ENCODE results near the gene NCOA5. TPM values are rescaled to one million over a fixed set of nuclear protein-coding genes. Genes with fewer than 3 reads are reported as not detected.

The NCOA5 gene
- total RNA-seq, 4 donors from 2014 or later = 17.4 to 36.8 (median 29.9) TPM

- Histone ChIP-seq H3K4me1 (peaks cover 9 to 21% (median 18%) of the 10 kb centered on the region in 4 donors), H3K27ac (replicated peaks in 1 of 4) (no peak overlapping the region), H3K9me3 (no peaks in the 10 kb centered on the region), H3K27me3 (peaks cover 0 to 98% (median 5%) of the 10 kb centered on the region in 4 donors), H3K4me3 (no peak overlapping the region), H3K36me3 (no peaks in the 10 kb centered on the region)
- intact Hi-C loops (cut with DNase I) = loop anchor here (5.0 kb wide), 1 partner anchor 213 kb away; no protein-coding TSS in a partner anchor
- no peak for TF ChIP-seq POLR2AphosphoS5 (IDR thresholded peaks at IDR 0.05)
- no peak for TF ChIP-seq POLR2A (IDR thresholded peaks at IDR 0.05; ENCODE audit: low read depth)
- TF ChIP-seq, protein P1, sequence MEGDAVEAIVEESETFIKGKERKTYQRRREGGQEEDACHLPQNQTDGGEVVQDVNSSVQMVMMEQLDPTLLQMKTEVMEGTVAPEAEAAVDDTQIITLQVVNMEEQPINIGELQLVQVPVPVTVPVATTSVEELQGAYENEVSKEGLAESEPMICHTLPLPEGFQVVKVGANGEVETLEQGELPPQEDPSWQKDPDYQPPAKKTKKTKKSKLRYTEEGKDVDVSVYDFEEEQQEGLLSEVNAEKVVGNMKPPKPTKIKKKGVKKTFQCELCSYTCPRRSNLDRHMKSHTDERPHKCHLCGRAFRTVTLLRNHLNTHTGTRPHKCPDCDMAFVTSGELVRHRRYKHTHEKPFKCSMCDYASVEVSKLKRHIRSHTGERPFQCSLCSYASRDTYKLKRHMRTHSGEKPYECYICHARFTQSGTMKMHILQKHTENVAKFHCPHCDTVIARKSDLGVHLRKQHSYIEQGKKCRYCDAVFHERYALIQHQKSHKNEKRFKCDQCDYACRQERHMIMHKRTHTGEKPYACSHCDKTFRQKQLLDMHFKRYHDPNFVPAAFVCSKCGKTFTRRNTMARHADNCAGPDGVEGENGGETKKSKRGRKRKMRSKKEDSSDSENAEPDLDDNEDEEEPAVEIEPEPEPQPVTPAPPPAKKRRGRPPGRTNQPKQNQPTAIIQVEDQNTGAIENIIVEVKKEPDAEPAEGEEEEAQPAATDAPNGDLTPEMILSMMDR (IDR thresholded peaks at IDR 0.05) = no peak
- TF ChIP-seq EP300 (IDR thresholded peaks at IDR 0.05) = no peak
- 75% methylated on average over 7 of the region's 7 CpGs for WGBS
- DNase-seq (ENCODE audit: extremely low spot score) = no peak
Observed at GRCh38 chr20:46134716-46135115, 45.0 kb upstream of the NCOA5 start.

- peaks cover 9 to 21% (median 18%) of the 10 kb centered on the region in 4 donors for H3K4me1 ChIP-seq
- no peak overlapping the region for H3K4me3 ChIP-seq
- 70% methylated on average over 11 of the region's 11 CpGs for WGBS
- peaks cover 0 to 97% (median 5%) of the 10 kb centered on the region in 4 donors for H3K27me3 ChIP-seq
- intact Hi-C loops (cut with DNase I) = loop anchor here (5.0 kb wide), 1 partner anchor 213 kb away; no protein-coding TSS in a partner anchor
- no peaks in the 10 kb centered on the region for H3K9me3 ChIP-seq
- no peak overlapping the region for H3K27ac ChIP-seq (replicated peaks in 1 of 4)
- H3K36me3 ChIP-seq = no peaks in the 10 kb centered on the region
- no peak for TF ChIP-seq EP300 (IDR thresholded peaks at IDR 0.05)
- no peak for TF ChIP-seq POLR2A (IDR thresholded peaks at IDR 0.05; ENCODE audit: low read depth)
- TF ChIP-seq, protein P1 (IDR thresholded peaks at IDR 0.05) = no peak
- TF ChIP-seq POLR2AphosphoS5 (IDR thresholded peaks at IDR 0.05) = no peak
- DNase-seq (ENCODE audit: extremely low spot score) = no peak
Observed at GRCh38 chr20:46133886-46134654, 44.3 kb upstream of the NCOA5 start.

GRCh38 chr20:46132705-46133120 lies 43.0 kb upstream of the NCOA5 start:
- Histone ChIP-seq H3K27ac (replicated peaks in 1 of 4) (no peak overlapping the region), H3K36me3 (peaks cover 0 to 4% (median under 1%) of the 10 kb centered on the region in 4 donors), H3K9me3 (no peaks in the 10 kb centered on the region), H3K27me3 (peaks cover 0 to 92% (median 2%) of the 10 kb centered on the region in 4 donors), H3K4me3 (no peak overlapping the region), H3K4me1 (peaks cover 9 to 24% (median 18%) of the 10 kb centered on the region in 4 donors)
- TF ChIP-seq, protein P1 (IDR thresholded peaks at IDR 0.05) = peak; percentile 73 to 81 (median 77)
- TF ChIP-seq EP300 (IDR thresholded peaks at IDR 0.05) = no peak
- intact Hi-C loops (cut with DNase I) = loop anchor here (5.0 kb wide), 1 partner anchor 215 kb away; no protein-coding TSS in a partner anchor
- WGBS = 14% methylated on average over 17 of the region's 17 CpGs
- no peak for DNase-seq (ENCODE audit: extremely low spot score)

DNA sequence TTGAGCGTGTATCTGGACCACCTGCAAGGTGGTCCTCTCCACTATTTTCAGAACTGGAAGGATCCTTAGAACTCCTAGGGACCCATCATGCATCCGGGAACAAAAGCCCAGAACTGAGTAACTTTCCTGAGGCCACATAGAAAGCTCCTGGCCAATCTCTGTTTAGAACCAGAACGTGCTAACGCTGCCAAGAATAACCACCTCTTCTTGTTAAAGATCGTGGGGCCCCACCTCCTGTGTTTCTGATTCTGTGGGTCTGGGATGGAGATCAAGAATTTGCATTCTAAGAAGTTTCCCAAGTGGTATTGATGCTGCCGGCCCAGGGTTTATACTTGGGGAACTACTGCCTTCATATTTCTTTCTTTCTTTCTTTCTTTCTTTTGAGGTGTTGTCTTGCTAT lies 41.6 kb upstream of the NCOA5 start:
- Histone ChIP-seq H3K27me3 (peaks cover 0 to 79% (median 2%) of the 10 kb centered on the region in 4 donors), H3K9me3 (no peaks in the 10 kb centered on the region), H3K27ac (replicated peaks in 1 of 4) (no peak overlapping the region), H3K36me3 (peaks cover 0 to 14% (median 2%) of the 10 kb centered on the region in 4 donors), H3K4me3 (no peak overlapping the region), H3K4me1 (peaks cover 9 to 24% (median 18%) of the 10 kb centered on the region in 4 donors)
- TF ChIP-seq POLR2AphosphoS5 (IDR thresholded peaks at IDR 0.05) = no peak
- TF ChIP-seq POLR2A (IDR thresholded peaks at IDR 0.05; ENCODE audit: low read depth) = no peak
- TF ChIP-seq, protein P1 (IDR thresholded peaks at IDR 0.05) = no peak
- no peak for TF ChIP-seq EP300 (IDR thresholded peaks at IDR 0.05)
- WGBS = 22% methylated on average over 6 of the region's 6 CpGs
- DNase-seq (ENCODE audit: extremely low spot score) = no peak
- intact Hi-C loops (cut with DNase I) = loop anchor here (5.0 kb wide), 1 partner anchor 216 kb away; no protein-coding TSS in a partner anchor
